Measurements from ENCODE around the gene PDE4D.

- TF ChIP-seq, protein P1, sequence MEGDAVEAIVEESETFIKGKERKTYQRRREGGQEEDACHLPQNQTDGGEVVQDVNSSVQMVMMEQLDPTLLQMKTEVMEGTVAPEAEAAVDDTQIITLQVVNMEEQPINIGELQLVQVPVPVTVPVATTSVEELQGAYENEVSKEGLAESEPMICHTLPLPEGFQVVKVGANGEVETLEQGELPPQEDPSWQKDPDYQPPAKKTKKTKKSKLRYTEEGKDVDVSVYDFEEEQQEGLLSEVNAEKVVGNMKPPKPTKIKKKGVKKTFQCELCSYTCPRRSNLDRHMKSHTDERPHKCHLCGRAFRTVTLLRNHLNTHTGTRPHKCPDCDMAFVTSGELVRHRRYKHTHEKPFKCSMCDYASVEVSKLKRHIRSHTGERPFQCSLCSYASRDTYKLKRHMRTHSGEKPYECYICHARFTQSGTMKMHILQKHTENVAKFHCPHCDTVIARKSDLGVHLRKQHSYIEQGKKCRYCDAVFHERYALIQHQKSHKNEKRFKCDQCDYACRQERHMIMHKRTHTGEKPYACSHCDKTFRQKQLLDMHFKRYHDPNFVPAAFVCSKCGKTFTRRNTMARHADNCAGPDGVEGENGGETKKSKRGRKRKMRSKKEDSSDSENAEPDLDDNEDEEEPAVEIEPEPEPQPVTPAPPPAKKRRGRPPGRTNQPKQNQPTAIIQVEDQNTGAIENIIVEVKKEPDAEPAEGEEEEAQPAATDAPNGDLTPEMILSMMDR (IDR thresholded peaks at IDR 0.05), result no peak
- TF ChIP-seq TEAD4 (CRISPR knock-in tag; IDR thresholded peaks at IDR 0.05), result no peak
- no peak for TF ChIP-seq ATF2 (CRISPR knock-in tag; IDR thresholded peaks at IDR 0.05; ENCODE audit: borderline replicate concordance, low read depth)
- TF ChIP-seq CREB1 (CRISPR knock-in tag; IDR thresholded peaks at IDR 0.05), result no peak
- no peak for TF ChIP-seq ETV6 (CRISPR knock-in tag; IDR thresholded peaks at IDR 0.05)
- TF ChIP-seq NR1H2 (CRISPR knock-in tag; IDR thresholded peaks at IDR 0.05), result no peak
- TF ChIP-seq JUN (CRISPR knock-in tag; IDR thresholded peaks at IDR 0.05), result no peak
- TF ChIP-seq ATF1 (CRISPR knock-in tag; IDR thresholded peaks at IDR 0.05), result no peak
- TF ChIP-seq ZNF219 (CRISPR knock-in tag; IDR thresholded peaks at IDR 0.05; ENCODE audit: borderline replicate concordance), result no peak
- TF ChIP-seq, protein P2, sequence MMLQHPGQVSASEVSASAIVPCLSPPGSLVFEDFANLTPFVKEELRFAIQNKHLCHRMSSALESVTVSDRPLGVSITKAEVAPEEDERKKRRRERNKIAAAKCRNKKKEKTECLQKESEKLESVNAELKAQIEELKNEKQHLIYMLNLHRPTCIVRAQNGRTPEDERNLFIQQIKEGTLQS (CRISPR knock-in tag; conservative IDR thresholded peaks at IDR 0.05), result no peak
- no peak for TF ChIP-seq OVOL2 (CRISPR knock-in tag; IDR thresholded peaks at IDR 0.05; ENCODE audit: borderline replicate concordance)
- no peak for TF ChIP-seq ZNF121 (CRISPR knock-in tag; IDR thresholded peaks at IDR 0.05)
- no peak for TF ChIP-seq TEAD1 (CRISPR knock-in tag; IDR thresholded peaks at IDR 0.05)
- no peak for TF ChIP-seq ZNF425 (CRISPR knock-in tag; conservative IDR thresholded peaks at IDR 0.05)
Measured at GRCh38 chr5:59142927-59143326, 750.6 kb downstream of the PDE4D start.
